Measurements from ENCODE around the gene OTOS.

Gene OTOS

GRCh38 chr2:240166761-240167587, 26.5 kb upstream of the OTOS start:
- no peak for FAIRE-seq

- FAIRE-seq: no peak
These were observed 25.7 kb upstream of the OTOS start for GRCh38 chr2:240166191-240166590.

GRCh38 chr2:240165661-240166060, 25.2 kb upstream of the OTOS start:
- no peak for FAIRE-seq

- no peak for FAIRE-seq
These were observed 24.6 kb upstream of the OTOS start for GRCh38 chr2:240165034-240165433.

GRCh38 chr2:240164586-240164985, 24.1 kb upstream of the OTOS start:
- FAIRE-seq: no peak

- no peak for FAIRE-seq
These were observed 23.6 kb upstream of the OTOS start for GRCh38 chr2:240163844-240164574.

- no peak for FAIRE-seq
These were observed 22.7 kb upstream of the OTOS start for GRCh38 chr2:240162939-240163714.

GRCh38 chr2:240162531-240162930, 22.1 kb upstream of the OTOS start:
- no peak for FAIRE-seq

- FAIRE-seq: no peak
These were observed 21.6 kb upstream of the OTOS start for GRCh38 chr2:240162032-240162431.

GRCh38 chr2:240161087-240161750, 20.8 kb upstream of the OTOS start:
- FAIRE-seq: no peak

GRCh38 chr2:240160291-240161086, 20.0 kb upstream of the OTOS start:
- FAIRE-seq: no peak

GRCh38 chr2:240159251-240159839, 18.9 kb upstream of the OTOS start:
- no peak for FAIRE-seq

- no peak for FAIRE-seq
These were observed 16.7 kb upstream of the OTOS start for GRCh38 chr2:240157147-240157470.

- FAIRE-seq: no peak
These were observed 16.1 kb upstream of the OTOS start for GRCh38 chr2:240156435-240157146.

GRCh38 chr2:240155745-240156390, 15.4 kb upstream of the OTOS start:
- no peak for FAIRE-seq

GRCh38 chr2:240155048-240155744, 14.7 kb upstream of the OTOS start:
- FAIRE-seq: no peak

GRCh38 chr2:240154606-240155005, 14.1 kb upstream of the OTOS start:
- FAIRE-seq: no peak

GRCh38 chr2:240153418-240153817, 13.0 kb upstream of the OTOS start:
- no peak for FAIRE-seq

GRCh38 chr2:240151477-240152031, 11.1 kb upstream of the OTOS start:
- no peak for FAIRE-seq

All from TTC549 (cell line).